Smooth muscle cell (in vitro differentiated cells): ENCODE measurements around the gene SUPT20H. TPM values are rescaled to one million over a fixed set of nuclear protein-coding genes. Genes with fewer than 3 reads are reported as not detected.

Experiments used
- DNase-seq: peaks from one replicate; lab custom pipeline; 2025; ENCODE audit not compliant: unreplicated experiment; lab: John Stamatoyannopoulos, UW
- H2AFZ ChIP-seq: fragments of 200-600 bp; sonication (generic); 2 replicates; pipeline ENCODE4 v1.6.0; 2016; ENCODE audit warnings: antibody characterized with exemption, low read depth, mild to moderate bottlenecking
- H3F3A ChIP-seq: fragments of 200-600 bp; sonication (generic); 2 replicates; pipeline ENCODE4 v1.6.0; 2017; ENCODE audit warnings: antibody characterized with exemption, low read depth
- H3K27ac ChIP-seq: fragments of 200-600 bp; sonication (generic); 2 replicates; pipeline ENCODE4 v1.5.1; 2016; ENCODE audit warnings: low read depth, mild to moderate bottlenecking
- H3K27me3 ChIP-seq: fragments of 200-600 bp; sonication (generic); 2 replicates; pipeline ENCODE4 v1.6.1; 2016; ENCODE audit warnings: low read depth, mild to moderate bottlenecking
- H3K36me3 ChIP-seq: fragments of 200-600 bp; sonication (generic); 2 replicates; pipeline ENCODE4 v1.5.1; 2016; ENCODE audit warnings: low read depth
- H3K4me1 ChIP-seq: fragments of 200-600 bp; sonication (generic); 2 replicates; pipeline ENCODE4 v1.5.1; 2016; ENCODE audit warnings: low read depth
- H3K4me2 ChIP-seq: fragments of 200-600 bp; sonication (generic); 2 replicates; pipeline ENCODE4 v1.6.0; 2016; ENCODE audit warnings: mild to moderate bottlenecking
- H3K4me3 ChIP-seq: fragments of 200-600 bp; sonication (generic); 2 replicates; pipeline ENCODE4 v1.5.1; 2016; ENCODE audit warnings: mild to moderate bottlenecking
- H3K79me2 ChIP-seq: fragments of 200-600 bp; sonication (generic); 2 replicates; pipeline ENCODE4 v1.6.0; 2016; ENCODE audit warnings: low read depth, mild to moderate bottlenecking
- H3K9ac ChIP-seq: fragments of 200-600 bp; sonication (generic); 2 replicates; pipeline ENCODE4 v1.6.0; 2016; ENCODE audit warnings: low read depth
- H3K9me3 ChIP-seq: fragments of 200-600 bp; sonication (generic); replicated peaks from 2 replicates; pipeline ENCODE4 v1.5.1; 2016; ENCODE audit warnings: low read depth
- H4K20me1 ChIP-seq: fragments of 200-600 bp; sonication (generic); 2 replicates; pipeline ENCODE4 v1.6.0; 2016; ENCODE audit warnings: low read depth
- CTCF ChIP-seq: fragments of 200-600 bp; sonication (generic); IDR thresholded peaks from 2 replicates; pipeline ENCODE4 v1.5.1; 2017; ENCODE audit warnings: borderline replicate concordance, mild to moderate bottlenecking, antibody characterized with exemption; ENCODE audit not compliant: insufficient read depth, poor library complexity, severe bottlenecking
- WGBS: methylation state at CpG from one replicate; pipeline ENCODE4 v1.1.7; 2016; ENCODE audit warnings: low lambda C conversion rate; 5-methylcytosine and 5-hydroxymethylcytosine counted together
- polyA plus RNA-seq: library from polyadenylated mRNA; unstranded; fragments of >200 nt; fragmentation: Nextera tagmentation; extraction: Ambion mirVana; gene quantifications from 2 replicates; pipeline ENCODE4 v1.2.1, GENCODE V29; 2016
- total RNA-seq: library from RNA; depleted of rRNA; stranded (reverse); fragments of >200 nt; gene quantifications from 2 replicates; pipeline ENCODE4 v1.2.3, GENCODE V29; 2014

Gene SUPT20H
- total and polyA plus RNA-seq, 2 experiments from 2014 or later, result 46.9 to 116 TPM

GRCh38 chr13:36981156-36981743, 78.2 kb downstream of the SUPT20H start:
- no peaks in the 10 kb centered on the region for H3K79me2 ChIP-seq
- DNase-seq, result no peak
- no peak overlapping the region for H2AFZ ChIP-seq
- H3K9me3 ChIP-seq, result no peaks in the 10 kb centered on the region
- WGBS, result 47% methylated on average over 6 of the region's 6 CpGs
- no peaks in the 10 kb centered on the region for H4K20me1 ChIP-seq
- H3K4me2 ChIP-seq, result no peak overlapping the region
- no peaks in the 10 kb centered on the region for H3K27me3 ChIP-seq
- TF ChIP-seq CTCF, result peak; percentile 57
- H3F3A ChIP-seq, result peaks cover 10% of the 10 kb centered on the region
- no peaks in the 10 kb centered on the region for H3K4me1 ChIP-seq
- peaks cover 15% of the 10 kb centered on the region for H3K36me3 ChIP-seq
- no peak overlapping the region for H3K9ac ChIP-seq
- no peak overlapping the region for H3K4me3 ChIP-seq
- no peak overlapping the region for H3K27ac ChIP-seq

- Histone ChIP-seq H3K4me3 (no peak overlapping the region), H3K9ac (no peak overlapping the region), H2AFZ (no peak overlapping the region), H3K4me2 (no peak overlapping the region), H3K27ac (no peak overlapping the region), H3K9me3 (peaks cover 6% of the 10 kb centered on the region), H3K36me3 (peaks cover 14% of the 10 kb centered on the region), H3F3A (peaks cover 10% of the 10 kb centered on the region), H3K79me2 (no peaks in the 10 kb centered on the region), H4K20me1 (no peaks in the 10 kb centered on the region), H3K4me1 (no peaks in the 10 kb centered on the region), H3K27me3 (no peaks in the 10 kb centered on the region)
- no peak for TF ChIP-seq CTCF
- 72% methylated on average over 7 of the region's 7 CpGs for WGBS
- no peak for DNase-seq
These were observed 80.0 kb downstream of the SUPT20H start for GRCh38 chr13:36979361-36980050.

GRCh38 chr13:36975172-36975571, 84.3 kb downstream of the SUPT20H start:
- TF ChIP-seq CTCF, result no peak
- WGBS, result 88% methylated on average over 1 of the region's 1 CpG
- Histone ChIP-seq H3K4me1 (no peaks in the 10 kb centered on the region), H3K27ac (no peak overlapping the region), H3K27me3 (no peaks in the 10 kb centered on the region), H3K4me3 (no peak overlapping the region), H3F3A (no peaks in the 10 kb centered on the region), H4K20me1 (no peaks in the 10 kb centered on the region), H3K9me3 (peaks cover 6% of the 10 kb centered on the region), H3K79me2 (no peaks in the 10 kb centered on the region), H3K36me3 (peaks cover 19% of the 10 kb centered on the region), H2AFZ (no peak overlapping the region), H3K9ac (no peak overlapping the region), H3K4me2 (no peak overlapping the region)
- no peak for DNase-seq
